Activated T-helper 9 cell treated with anti-CD3 and anti-CD28 coated beads, Interleukin-2, amount 50 U/mL, for 16 hours (primary cell): ENCODE measurements around the gene MXI1.

Experiments
- DNase-seq: peaks from one replicate; pipeline ENCODE4 v3.0.0-alpha.2; 2020; ENCODE audit warnings: low read depth

MXI1 gene

GRCh38 chr10:110207011-110207804 lies at the start of gene MXI1:
TSS of gene MXI1 (plus strand) at chr10:110207605. CDS start at chr10:110207809, 204 bp downstream.
- no peak for DNase-seq

GRCh38 chr10:110158051-110159005 lies 49.1 kb upstream of the MXI1 start:
- DNase-seq, result no peak

GRCh38 chr10:110160081-110160480 lies 47.3 kb upstream of the MXI1 start:
- no peak for DNase-seq

GRCh38 chr10:110160522-110160921 lies 46.9 kb upstream of the MXI1 start:
- DNase-seq, result no peak

- DNase-seq, result no peak
Measured at GRCh38 chr10:110162741-110163145, 44.7 kb upstream of the MXI1 start.

GRCh38 chr10:110163192-110163773 lies 44.1 kb upstream of the MXI1 start:
- no peak for DNase-seq

- DNase-seq, result no peak
Measured at GRCh38 chr10:110163841-110164240, 43.6 kb upstream of the MXI1 start.

GRCh38 chr10:110165239-110165638 lies 42.2 kb upstream of the MXI1 start:
- DNase-seq, result no peak

- no peak for DNase-seq
Measured at GRCh38 chr10:110167149-110167548, 40.3 kb upstream of the MXI1 start.

GRCh38 chr10:110168601-110169481 lies 38.6 kb upstream of the MXI1 start:
- no peak for DNase-seq

- DNase-seq, result no peak
Measured at GRCh38 chr10:110169586-110169985, 37.8 kb upstream of the MXI1 start.

- DNase-seq, result no peak
Measured at GRCh38 chr10:110170142-110170971, 37.0 kb upstream of the MXI1 start.

GRCh38 chr10:110171032-110171431 lies 36.4 kb upstream of the MXI1 start:
- DNase-seq, result no peak

- no peak for DNase-seq
Measured at GRCh38 chr10:110172155-110172554, 35.2 kb upstream of the MXI1 start.

GRCh38 chr10:110174201-110174600 lies 33.2 kb upstream of the MXI1 start:
- no peak for DNase-seq

GRCh38 chr10:110174816-110175215 lies 32.6 kb upstream of the MXI1 start:
- DNase-seq, result no peak

GRCh38 chr10:110175406-110175805 lies 32.0 kb upstream of the MXI1 start:
- no peak for DNase-seq

GRCh38 chr10:110176141-110177030 lies 31.0 kb upstream of the MXI1 start:
- DNase-seq, result no peak

GRCh38 chr10:110179220-110179619 lies 28.2 kb upstream of the MXI1 start:
- no peak for DNase-seq

GRCh38 chr10:110181451-110181850 lies 26.0 kb upstream of the MXI1 start:
- no peak for DNase-seq
